T-helper 2 cell (primary cell): ENCODE results near the gene CTCFL.

Experiments
- DNase-seq, 5 experiments: peaks; one replicate each; pipeline versions ENCODE4 v3.0.0 to v3.0.0-alpha.2; 2012 to 2022
- total RNA-seq, 2 donors: gene quantifications; one replicate each; lab custom pipeline; 2026; lab: John Stamatoyannopoulos, UW

Gene CTCFL, protein sequence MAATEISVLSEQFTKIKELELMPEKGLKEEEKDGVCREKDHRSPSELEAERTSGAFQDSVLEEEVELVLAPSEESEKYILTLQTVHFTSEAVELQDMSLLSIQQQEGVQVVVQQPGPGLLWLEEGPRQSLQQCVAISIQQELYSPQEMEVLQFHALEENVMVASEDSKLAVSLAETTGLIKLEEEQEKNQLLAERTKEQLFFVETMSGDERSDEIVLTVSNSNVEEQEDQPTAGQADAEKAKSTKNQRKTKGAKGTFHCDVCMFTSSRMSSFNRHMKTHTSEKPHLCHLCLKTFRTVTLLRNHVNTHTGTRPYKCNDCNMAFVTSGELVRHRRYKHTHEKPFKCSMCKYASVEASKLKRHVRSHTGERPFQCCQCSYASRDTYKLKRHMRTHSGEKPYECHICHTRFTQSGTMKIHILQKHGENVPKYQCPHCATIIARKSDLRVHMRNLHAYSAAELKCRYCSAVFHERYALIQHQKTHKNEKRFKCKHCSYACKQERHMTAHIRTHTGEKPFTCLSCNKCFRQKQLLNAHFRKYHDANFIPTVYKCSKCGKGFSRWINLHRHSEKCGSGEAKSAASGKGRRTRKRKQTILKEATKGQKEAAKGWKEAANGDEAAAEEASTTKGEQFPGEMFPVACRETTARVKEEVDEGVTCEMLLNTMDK
- 0 to 0.07 reads per million in 2 donors for total RNA-seq

DNA sequence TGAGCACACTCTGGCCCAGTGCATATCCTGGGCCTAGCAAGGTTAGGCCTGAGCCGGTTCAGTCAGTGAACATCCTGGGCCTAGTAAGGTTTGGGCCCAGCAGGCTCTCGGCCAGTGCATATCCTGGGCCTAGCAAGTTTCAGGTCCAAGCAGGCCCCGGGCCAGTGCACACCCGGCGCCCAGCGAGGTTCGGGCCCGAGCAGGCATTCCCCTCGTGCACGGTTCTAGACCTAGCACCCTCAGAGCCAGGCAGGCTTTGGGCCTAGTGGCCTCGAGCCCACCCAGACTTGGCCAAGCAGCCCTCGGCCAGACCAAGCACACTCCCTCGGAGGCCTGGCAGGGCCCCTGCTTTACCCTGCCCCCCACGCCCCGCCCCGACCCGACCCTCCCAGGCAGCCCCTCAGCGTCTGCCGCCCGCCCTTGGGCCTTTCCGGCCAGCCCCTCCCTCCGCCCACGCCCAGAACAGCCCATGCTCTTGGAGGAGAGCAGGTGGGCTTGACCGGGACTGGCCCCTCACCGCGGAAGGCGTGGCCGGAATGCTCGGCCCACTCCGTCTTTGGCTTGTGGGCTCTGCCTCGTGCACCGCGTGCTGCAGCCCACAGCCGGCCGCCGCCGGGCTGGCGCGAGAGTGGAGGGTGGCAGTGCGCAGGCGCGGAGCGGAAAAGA lies at the start of gene CTCFL:
Gene CTCFL, minus strand, starts transcription at position 630 of the 666 bp plus-strand sequence. CDS start 935 bp downstream, outside the sequence.
- no peak for DNase-seq

DNA sequence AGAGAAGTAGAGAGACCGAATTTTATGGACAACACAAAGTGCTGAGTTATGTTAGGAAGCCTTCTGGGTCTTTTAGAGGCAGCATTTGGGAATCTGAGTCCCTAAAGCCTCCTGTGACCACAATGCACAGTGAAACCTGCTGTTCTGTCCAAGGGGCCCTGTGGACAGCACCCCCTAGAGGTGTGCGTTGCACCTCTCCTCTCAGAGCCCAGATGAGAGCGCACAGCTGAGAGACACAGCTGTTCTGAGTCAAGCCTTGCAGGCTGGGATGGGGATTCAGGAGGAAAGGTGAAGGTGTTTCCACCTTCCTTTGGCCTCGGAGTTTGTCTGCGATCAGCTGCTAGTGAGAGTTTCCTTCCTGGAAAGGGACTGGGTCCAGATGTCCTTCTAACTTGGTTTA lies 49.0 kb upstream of the CTCFL start:
- DNase-seq = no peak

DNA sequence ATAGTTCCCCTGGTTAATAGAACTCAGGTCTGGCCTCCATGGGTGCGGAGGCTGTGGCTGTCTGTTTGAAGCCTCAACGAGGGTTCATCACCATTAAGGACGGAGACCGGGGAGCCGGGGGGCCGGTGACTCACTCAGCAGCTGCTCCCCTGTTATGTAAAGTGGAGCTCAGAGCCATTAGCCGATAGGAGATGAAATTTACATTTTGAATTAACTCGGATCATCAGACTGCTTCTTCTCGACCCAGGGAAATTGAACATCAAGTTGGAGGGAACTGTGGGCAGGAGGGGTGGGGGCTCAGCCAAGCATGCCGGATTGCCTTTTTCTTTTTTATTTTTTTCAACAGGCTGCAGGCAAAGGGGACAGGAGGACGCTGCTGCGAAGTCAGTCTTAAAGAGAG lies 48.3 kb upstream of the CTCFL start:
- DNase-seq = no peak

DNA sequence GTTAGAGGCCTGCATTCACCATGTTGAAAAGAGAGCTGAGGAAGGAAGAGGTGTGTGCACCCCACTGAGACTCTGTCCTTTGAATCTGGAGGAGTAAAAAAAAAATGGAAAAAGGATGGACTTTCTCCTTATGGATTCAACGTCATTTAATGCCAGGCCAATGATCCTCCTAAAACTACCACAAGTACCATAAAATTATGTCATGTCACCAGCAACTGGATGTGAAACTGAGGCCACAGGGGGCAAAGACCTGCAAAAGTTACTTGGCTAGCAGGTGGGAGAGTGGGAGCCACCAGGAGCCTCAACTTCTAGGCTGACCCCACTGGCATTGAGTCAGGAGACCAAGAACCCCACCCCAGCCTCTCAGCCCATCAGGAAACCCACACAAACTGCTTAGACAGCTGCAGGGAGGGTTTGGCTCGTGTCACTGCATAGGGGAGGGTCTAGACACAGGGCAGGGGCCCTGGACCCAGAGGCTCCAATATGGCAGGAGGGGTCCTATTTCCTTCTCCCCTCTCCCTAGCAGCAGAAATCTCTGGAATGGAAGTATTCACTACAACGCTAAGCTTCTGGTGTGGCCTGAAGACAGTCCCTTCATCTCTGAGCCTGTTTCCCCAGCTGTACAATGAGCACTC lies 47.0 kb upstream of the CTCFL start:
- no peak for DNase-seq

DNA sequence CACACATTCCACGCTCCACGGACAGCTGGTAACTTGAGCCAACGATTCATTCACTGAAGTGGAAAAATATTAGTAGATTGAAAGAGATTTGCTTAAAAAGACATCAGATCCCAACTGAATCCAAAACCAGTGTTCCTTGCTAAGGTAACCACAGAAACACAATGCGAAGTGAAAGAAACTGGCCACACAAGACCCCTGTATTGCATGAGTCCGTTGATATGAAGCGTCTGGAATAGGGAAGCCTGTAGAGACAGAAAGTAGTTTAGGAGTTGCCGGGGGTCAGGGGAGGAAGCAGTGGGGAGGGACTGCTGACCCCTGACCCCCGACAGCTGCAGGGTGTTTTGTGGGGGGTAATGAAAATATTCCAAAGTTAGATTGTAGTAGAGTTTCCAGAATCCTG lies 46.0 kb upstream of the CTCFL start:
- no peak for DNase-seq

DNA sequence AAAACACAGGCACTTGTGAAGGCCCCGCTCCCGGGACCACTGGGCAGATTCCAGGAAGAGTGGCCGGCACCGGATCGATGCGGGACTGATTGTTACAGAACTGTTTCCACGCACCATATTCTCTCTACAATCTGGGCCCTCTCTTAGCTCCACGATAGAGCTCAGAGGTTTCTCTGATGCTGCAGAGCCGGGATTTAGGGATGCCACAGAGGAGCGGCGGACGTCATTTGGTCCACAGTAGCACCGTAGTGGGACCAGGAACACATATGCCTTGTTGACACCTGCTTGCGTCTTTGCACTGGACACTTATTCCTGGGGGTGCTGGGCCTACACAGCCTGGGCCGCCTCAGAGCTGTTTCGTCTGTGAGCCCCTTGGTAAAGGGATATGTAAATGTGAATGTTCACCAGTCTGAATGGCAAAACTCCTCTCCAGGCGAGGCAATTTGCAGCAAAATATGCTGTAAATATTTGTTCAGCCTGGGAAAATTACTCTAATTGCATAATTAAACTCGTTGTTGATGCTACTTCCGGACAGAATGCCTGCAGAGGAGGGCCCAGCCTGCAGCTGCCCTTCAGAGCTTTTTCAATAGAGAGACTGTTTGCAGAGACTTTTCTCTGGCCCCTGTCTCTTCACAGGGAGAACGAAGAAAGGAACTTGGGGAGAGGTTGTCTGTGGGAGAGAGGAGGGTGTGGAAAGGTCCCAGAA lies 45.4 kb upstream of the CTCFL start:
- DNase-seq = no peak

DNA sequence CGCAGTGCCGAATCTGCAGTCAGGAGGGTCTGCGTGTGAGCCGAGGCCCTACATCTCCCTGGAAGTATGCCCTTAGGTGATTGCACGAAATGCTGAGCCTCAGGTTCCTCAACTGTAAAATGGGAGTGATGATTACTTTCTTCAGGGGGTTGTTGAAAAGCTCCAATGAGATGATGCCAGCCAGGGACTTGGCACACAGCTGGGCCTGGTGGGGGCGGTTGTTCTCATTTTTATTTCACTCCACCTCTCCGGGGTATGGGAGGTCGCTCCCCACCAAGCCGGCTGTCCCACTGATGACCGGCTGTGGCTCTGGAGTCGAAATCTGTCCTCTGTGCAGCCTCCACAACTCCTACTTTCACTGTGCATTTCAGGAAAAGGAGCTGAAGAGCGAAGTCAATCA lies 44.0 kb upstream of the CTCFL start:
- no peak for DNase-seq

DNA sequence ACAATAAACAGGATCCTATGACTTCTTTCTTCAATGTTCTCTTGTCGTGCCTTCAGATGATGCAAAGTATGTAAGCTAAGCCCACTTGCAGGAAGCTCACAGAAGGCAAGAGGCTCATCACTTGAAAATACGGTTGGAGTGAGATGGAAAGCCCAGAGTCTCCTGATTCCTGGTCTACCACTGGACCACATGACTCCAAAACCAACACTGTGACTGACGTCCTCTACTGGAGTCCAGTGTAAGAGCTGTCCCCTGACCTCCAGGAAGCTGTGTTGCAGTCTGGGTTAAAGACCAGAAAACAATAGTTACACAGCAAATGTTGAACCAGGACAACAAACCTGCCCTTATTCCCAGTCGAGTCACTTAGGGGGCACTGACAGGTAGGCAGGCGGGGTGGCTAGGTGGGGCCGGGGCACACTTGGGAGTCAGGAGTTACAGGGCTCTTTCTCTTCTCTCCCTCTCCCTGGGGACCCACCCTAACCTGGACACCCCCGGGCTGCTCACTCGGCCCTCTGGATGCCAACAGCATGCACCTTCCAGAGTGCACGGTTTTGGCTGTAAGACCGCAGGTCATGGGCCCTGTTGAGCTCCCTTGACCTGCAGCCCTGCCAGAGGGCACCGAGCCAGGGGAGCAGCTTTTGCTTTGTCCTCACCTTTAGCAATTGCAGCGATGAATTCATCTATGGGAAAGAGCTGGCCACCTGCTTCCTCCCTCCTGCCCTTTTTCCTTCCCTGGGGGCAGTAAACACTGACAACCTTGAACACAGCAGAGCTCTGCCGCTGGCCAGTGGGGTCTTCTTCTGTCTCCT lies 43.4 kb upstream of the CTCFL start:
- DNase-seq = no peak

DNA sequence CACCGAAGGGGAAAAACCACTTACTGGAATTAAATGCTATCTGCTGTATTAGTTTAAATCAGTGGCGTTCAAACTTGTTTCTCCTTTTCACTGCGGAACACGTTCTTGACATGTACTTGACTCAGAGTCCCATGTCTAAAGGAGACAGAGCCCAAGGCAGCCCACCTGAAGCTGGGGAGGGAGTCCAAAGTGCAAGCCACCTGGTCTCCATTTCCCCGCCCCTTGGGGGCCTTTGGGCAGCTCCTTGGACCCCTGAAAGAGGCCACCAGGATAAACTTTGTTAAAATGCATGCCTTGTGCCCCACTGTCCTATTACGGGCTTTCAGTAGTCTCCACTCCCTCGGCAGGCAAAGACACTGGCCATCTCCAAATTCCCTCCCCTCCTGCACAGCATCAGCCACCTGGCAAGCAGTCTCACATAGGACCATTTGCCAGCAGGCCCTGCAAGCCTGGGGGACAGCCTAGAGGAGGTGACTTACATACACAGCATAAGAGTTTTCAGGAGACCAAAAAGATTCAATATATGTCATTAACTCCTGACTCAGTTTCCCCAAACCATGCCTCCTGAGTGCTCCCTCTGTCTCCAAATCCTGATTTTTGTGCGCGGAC lies 42.6 kb upstream of the CTCFL start:
- DNase-seq = no peak

DNA sequence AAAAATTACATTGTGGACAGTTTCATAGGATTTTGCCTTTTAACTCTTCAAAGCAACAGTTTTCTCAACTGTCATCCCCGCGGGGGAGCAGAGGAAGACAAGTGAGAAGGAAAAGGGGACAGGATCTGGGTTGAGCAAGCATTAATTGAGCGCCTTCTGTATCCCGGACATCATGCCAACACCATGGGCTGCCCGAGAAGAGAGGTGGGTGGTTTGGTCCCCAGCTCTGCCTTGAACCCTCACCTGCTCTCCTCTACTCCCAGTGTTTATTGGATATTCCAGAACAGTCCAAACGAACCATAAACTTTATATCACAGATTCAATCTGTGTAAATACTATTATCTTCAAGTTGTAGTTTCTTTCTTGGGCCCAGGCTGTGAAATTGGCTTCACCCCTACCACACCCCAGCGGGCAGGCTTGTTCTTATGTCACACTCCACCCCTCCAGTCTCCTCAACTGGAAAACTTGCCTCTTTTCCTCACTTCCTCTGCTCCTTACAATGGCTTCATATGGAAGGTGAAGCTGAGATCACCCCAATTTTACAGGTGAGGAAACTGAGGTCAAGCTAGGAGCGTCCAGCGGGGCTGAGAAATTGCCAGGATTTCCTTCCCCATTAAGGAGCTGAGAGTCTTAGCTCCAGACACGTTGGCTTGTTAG lies 42.0 kb upstream of the CTCFL start:
- DNase-seq = no peak

DNA sequence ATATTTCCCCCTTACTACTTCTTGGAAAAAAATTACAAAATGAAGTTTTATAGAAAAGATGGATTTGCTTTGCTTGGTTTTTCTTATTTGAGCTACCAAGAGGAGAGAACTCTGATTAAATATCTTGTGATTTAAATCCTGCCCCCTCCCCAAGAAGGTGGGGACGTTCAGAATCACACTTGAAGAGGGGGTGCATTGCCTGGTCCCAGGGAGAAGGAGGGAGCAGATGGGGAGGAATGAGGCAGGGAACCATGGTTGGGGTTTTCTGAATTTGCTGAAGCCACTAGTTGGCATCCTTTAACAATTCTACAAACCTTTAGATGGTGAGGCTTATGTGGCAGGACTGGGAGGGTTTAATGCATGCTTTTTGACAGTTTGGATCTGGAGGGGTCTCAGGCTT lies 41.5 kb upstream of the CTCFL start:
- no peak for DNase-seq

DNA sequence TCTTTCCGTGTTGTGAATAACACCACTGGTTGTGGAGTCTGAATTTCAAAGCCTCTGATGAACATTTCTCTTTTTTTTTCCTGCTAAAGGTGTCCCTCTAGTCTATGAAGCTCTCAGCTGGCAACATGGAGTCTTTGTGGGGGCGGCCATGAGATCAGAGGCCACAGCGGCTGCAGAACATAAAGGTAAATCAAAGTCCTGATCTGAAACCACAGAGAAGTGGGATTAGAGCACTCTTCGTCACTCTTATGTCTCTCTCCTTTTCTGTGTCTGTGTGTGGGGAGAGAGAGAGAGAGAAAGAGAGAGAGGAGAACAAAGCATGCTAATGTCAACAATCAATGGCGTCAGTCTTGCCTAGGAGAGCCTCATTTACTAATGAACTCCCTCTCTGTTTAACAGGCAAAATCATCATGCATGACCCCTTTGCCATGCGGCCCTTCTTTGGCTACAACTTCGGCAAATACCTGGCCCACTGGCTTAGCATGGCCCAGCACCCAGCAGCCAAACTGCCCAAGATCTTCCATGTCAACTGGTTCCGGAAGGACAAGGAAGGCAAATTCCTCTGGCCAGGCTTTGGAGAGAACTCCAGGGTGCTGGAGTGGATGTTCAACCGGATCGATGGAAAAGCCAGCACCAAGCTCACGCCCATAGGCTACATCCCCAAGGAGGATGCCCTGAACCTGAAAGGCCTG lies 40.2 kb upstream of the CTCFL start:
- DNase-seq = no peak

DNA sequence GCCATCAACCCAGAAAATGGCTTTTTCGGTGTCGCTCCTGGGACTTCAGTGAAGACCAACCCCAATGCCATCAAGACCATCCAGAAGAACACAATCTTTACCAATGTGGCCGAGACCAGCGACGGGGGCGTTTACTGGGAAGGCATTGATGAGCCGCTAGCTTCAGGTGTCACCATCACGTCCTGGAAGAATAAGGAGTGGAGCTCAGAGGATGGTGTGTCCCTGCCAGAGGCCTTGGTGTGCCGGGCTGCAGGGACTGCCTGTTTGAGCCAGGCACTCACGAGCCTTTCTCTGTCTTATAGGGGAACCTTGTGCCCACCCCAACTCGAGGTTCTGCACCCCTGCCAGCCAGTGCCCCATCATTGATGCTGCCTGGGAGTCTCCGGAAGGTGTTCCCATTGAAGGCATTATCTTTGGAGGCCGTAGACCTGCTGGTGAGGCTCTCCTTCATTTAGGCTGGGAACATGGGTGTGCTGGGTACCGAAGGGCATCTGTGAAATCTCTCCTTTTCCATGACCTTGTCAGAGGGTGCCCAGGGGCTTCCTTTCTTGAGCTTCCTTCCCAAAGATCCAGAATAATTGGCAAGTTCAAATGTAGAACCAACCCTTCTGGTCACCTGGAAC lies 39.4 kb upstream of the CTCFL start:
- DNase-seq = no peak

DNA sequence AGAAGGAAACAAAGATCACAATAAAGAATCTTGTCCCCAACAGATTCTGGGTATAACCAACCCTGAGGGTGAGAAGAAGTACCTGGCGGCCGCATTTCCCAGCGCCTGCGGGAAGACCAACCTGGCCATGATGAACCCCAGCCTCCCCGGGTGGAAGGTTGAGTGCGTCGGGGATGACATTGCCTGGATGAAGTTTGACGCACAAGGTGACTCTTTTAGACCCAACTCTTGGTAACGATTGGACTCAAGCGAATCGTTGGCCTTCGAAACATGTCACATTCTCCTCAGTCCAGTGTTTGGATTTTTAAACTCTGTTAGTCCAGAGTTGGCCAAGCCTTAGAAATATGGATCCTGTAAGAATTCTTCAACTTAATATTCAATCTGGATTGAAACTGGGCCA lies 38.6 kb upstream of the CTCFL start:
- DNase-seq = no peak

DNA sequence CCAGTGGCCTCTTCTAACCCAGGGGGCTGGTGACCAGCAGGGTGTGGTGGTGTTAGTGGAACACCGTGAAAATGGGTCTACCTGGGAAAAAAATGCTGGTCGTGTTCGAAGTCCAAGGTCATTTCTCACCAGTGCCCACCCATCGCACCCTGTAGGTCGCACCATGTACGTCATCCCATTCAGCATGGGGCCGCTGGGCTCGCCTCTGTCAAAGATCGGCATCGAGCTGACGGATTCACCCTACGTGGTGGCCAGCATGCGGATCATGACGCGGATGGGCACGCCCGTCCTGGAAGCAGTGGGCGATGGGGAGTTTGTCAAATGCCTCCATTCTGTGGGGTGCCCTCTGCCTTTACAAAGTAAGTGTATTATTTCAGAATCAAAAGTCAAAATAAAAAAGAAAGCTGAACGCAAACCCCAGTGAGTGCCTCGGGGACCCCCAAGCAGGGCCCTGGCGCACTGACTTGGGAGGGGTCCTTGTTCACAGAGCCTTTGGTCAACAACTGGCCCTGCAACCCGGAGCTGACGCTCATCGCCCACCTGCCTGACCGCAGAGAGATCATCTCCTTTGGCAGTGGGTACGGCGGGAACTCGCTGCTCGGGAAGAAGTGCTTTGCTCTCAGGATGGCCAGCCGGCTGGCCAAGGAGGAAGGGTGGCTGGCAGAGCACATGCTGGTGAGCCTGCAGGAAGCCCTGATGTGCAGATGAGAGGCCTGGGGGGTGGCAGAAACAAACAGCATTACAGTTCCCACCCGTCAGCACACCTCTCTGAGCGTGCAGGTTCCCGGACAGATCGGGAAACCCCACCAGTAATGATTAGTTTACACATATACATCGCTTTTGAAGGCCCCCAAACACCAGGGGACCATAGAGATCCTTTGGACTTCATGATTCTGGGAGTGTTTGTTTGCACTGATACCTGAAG lies 37.9 kb upstream of the CTCFL start:
- DNase-seq = no peak

DNA sequence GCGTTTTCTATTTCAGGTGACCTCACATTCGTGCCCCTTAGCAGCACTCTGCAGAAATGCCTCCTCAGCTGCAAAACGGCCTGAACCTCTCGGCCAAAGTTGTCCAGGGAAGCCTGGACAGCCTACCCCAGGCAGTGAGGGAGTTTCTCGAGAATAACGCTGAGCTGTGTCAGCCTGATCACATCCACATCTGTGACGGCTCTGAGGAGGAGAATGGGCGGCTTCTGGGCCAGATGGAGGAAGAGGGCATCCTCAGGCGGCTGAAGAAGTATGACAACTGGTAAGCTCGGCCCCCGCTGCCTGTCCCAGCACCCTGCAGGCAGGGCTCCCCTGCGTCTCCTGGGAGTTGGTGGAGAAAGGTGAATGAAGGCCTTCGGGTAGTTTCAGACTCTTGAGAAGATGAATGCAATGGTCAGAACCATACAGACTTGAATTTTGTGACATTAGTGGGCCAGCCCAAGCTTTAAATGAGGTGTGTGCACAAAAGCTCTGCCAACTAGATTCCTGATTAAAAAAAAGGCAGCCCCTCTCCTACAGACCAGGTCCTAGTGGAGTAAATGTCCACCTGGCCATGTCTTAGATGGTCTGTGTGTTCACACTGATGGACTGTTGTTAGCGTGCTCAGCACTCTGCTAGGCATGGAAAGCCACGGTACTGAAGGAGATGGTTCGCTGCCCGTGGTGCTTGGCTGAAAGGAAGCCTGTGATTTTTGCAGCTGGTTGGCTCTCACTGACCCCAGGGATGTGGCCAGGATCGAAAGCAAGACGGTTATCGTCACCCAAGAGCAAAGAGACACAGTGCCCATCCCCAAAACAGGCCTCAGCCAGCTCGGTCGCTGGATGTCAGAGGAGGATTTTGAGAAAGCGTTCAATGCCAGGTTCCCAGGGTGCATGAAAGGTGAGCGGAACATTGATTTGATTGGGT lies 36.7 kb upstream of the CTCFL start:
- no peak for DNase-seq
